GM23248 (cell line): ENCODE results near the gene TBC1D2B.
"Not testable (repeated sequence)": the region's sequence is repeated elsewhere in the genome, so short reads cannot be mapped to it uniquely, and the experiment has no call there.

Source experiments
- EZH2 ChIP-seq: fragments of 200-600 bp; sonication (generic); IDR thresholded peaks from 2 replicates; pipeline ENCODE4 v1.6.1; 2018; ENCODE audit warnings: antibody characterized with exemption, mild to moderate bottlenecking; ENCODE audit not compliant: insufficient read depth, poor library complexity, severe bottlenecking
- EZH2phosphoT487 ChIP-seq: fragments of 200-600 bp; sonication (generic); IDR thresholded peaks from 2 replicates; pipeline ENCODE4 v1.6.1; 2018; ENCODE audit warnings: antibody characterized with exemption, moderate library complexity, mild to moderate bottlenecking, low read depth; ENCODE audit not compliant: insufficient read depth

- TF ChIP-seq EZH2phosphoT487, EZH2: not testable (repeated sequence)
Measured at GRCh38 chr15:77970813-77971360, 106.6 kb downstream of the TBC1D2B start.
